Stimulated activated CD4-positive, alpha-beta T cell treated with anti-CD3 and anti-CD28 coated beads, Interleukin-2, amount 100 ng/mL, for 24 hours (primary cell): ENCODE measurements around the gene TTF2.
"Not testable (repeated sequence)": the region's sequence is repeated elsewhere in the genome, so short reads cannot be mapped to it uniquely, and the experiment has no call there.

ENCODE experiments used
- DNase-seq, 2 donors: peaks; one replicate each; pipeline ENCODE4 v3.0.0-alpha.2; 2020

TTF2 gene

DNA sequence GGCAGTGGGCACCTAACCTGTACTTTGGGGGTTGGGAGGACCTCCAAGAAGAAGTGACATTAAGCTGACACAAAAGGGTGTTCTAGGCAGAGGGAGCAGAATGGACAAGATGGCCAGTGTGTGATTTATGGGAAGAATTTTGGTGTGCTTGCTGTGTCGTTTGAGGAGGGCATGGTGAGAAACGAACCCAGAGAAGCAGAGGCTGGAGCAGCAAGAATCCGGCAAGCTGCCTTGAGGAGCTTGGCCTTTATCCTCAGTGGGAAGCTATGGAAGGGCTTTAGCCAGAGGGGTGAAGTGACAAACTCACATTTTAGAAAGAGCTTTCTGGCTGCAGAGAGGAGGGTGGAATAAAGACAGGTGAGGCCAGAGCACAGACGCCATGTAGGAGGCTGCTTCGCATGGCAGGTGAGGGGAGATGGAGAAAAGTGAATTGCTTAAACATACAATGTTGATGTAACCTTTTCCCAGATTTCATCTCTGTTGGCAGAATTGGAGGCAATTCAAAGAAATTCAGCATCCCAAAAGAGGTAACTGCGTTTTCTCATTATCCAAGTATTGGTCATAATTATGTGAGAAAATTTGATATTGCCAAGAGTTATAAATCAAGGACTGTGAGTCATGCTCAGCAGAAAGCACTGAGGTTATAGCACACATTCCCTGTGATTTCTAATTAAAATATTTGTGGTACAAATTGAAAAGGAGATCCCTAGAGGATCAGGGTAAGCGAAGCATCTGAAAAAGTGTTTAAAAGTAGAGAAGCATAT lies 34.9 kb downstream of the TTF2 start:
- DNase-seq = no peak

DNA sequence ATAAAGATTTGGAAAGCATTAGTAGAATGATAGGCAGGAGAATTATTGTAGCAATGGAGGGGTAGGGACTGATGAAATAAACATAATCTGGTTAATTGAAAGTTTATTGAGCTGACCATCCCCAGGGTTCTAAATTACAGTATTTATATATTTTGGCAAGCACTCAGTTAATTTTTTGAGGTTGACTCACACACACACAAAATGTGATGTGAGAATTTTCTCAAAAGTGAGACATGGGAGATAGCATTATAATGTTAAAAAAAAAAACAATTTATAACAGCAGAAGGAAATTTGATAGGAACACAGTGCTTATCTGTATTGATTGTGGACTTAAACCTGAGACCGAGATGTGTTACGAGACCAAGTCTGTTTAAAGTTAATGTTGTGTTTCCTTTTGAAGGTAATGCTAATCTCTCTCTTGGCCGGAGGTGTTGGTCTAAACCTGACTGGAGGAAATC lies 36.9 kb downstream of the TTF2 start:
- DNase-seq = no peak

DNA sequence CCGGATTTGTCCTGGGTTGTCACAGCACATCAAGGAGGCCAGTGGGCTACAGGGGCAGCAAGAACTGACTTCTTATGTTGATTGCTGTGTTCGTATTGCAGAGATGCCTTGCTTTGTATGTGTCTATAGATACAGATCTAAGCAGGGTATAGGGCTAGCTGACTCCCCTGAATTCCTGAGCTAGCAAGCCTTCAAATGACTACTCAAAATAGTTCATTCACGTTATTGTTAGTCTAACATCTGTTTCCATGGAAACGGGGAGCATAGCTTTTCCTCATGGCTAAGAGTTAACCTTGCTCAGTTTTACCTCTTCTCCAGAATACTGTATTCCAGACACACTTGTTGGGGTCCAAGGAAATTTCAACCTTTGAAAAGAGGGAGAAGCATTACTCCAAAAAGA lies 37.3 kb downstream of the TTF2 start:
- no peak for DNase-seq

DNA sequence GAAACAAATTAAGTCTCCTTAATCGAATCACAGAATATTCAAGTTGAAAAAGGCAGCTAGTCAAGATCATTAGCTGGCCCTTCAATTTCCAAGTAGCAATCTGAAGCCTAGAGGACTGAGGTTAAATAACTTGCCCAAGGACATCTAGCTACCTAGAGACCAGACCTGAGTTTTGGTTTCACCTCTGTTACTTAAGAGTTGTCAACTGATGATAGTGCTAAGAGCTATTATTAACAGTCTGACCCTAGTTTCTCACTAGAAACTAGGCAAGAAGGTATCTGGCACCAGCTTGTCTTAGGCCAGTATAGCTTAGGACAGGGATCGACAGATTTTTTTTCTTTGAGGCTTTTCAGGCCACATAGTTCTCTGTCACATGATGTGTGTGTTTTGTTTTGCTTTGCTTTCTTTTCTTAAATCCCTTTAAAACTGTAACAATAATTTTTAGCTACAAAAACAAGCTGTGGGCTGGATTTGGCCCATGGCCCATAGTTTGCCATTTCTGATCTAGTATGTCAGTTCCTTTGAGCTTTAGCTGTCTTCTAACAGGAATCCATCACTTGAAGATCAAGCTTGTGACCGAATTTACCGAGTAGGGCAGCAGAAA lies 38.3 kb downstream of the TTF2 start:
- no peak for DNase-seq

DNA sequence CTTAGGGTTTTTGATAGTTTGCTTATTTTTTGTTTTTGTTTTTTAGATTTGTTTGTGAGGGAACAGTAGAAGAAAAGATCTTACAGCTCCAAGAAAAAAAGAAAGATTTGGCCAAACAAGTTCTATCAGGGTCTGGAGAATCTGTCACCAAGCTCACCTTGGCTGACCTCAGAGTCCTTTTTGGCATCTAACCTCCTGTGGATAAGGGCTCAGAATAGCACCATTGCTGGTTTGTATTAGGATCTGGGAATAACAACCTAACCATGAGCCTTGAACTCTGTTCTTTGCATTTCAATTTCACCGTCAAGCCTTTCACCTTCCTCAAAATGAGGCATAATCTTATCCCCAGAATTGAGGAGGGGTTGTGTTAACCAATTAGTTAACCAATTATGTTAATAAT lies 41.2 kb downstream of the TTF2 start:
- DNase-seq = no peak

DNA sequence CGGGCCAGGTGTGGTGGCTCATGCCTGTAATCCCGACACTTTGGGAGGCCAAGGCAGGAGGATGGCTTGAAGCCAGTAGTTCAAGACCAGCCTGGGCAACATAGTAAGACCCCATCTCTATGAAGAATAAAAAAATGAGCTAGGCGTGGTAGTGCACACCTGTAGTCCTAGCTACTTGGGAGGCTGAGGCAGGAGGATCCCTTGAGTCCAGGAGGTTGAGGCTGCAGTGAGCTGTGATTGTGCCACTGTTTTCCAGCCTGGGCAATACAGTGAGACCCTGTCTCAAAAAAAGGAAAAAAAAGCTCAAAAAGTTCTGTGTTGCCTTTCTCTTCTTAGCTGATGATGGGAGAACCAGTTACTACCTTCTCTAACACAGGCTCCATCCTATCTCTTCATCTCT lies 41.7 kb downstream of the TTF2 start:
- not testable (repeated sequence) for DNase-seq

DNA sequence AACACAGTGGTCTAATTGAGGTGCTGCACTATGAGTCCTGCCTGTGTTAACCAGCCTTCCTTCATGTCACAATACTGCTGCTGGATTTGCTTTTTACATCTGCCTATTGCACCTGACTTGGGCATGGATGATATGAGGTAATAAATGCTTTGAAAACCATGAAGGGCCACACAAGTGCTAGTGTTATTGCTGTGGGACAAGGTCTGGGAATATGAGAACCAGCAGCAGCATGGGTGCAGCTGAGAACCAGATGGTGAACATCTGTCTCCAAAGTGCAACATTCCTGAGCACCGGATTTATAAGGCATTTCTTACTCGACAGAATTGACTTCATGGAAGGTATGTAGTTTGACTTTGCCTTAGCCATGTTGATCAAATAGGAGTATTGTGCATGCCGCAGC lies 44.9 kb downstream of the TTF2 start:
- no peak for DNase-seq

DNA sequence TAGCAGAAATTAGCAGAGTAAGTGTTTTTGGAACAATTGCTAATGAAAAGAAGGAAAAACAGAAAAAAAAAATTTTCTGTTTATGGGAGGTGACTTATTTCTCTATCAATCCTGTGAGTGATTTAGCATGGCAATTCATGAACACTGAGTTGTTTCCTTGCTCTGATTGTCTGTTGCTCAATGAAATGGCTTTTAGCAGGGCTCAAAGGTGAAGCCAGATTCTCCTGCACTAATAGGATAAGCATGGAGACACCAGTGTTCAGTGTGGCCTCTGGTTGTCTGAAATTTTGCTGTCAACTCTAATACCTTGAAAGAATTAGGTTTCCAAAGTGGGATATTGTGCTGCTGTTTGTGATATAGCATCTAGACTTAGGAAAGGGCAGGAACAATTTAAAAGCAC lies 45.6 kb downstream of the TTF2 start:
- no peak for DNase-seq

DNA sequence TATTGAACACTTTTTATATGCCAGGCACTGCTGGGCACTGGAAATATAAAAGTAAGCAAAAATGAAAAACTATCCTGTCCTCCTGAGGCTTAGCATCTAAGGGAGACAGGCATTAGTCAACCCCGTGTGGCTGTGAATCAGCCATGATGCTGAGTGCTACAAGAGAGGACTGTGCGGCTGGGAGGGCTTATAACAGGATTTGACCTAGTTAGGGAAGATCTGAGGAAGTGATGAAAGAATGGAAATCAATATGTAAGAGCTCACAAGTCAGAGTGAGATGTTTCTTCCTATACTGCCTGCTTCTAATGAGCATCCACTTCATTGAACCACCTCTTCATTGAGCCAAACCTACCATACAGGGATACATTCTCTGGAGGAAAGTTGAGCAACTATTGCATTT lies 46.4 kb downstream of the TTF2 start:
- DNase-seq = no peak

DNA sequence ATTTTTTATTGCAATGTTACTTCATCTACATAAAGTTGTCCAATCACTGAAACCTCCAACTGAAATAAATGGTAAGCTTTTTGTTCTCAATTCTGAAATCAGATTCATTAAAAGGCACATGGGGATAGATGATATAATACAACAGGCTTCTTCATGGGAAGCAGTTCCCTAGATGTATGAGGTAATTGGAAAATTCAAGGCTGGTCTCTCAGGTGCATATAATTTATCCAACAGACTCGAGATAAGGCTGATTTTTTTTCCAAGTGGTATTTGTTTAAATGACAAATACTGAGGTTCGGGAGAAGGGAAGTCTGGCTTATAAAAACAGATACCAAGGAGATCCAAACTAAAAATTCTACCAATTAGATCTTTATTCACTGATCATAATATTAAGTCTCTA lies 47.2 kb downstream of the TTF2 start:
- no peak for DNase-seq

DNA sequence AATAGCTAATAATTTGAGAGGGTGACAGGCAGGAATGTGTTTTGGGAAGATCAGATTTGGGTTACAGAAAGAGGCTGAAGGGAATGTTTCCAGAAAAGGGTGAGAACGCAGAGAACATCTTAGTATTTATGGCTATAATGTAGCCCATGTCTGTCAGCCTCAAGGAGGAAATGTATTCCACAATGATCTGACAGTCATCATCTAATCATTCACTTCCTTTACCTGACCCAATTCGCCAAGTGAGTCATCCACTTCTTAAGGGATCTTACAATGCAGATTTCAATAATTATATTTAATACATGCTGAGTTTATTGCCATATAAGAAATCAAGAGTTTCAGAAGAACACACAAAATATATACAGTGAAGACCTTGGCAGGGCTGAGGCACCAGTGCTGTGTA lies 50.6 kb downstream of the TTF2 start:
- no peak for DNase-seq

DNA sequence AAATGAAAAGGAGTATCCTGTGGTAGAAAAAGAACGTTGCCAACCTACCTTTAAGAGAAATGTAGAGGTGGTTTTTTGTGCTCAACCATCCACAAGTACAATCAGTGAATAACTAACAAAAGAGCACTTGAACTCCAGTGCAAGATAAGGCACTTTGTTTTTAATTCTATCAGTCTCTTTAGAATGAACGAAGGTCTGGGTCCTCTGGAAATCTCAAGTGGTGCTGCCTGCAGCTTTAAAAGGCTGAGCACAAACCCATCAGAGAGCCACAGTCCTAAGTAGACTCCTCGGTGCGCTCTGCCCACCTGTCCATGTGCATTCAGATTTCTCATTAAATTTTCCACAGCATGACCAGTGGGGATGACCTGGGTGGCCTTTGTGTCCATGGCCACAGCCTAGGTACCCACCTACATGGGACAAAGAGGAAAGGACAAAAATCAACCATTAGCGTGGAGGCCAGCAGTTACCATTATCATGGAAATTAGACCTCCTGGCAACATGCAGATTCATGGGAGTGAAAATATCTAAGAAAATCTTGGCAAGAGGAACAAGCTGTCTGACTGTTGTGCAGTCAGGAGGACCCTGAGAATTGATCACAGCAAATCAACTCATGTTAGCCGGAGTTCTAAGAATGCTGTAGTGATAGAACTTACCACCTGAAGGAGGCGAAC lies 52.1 kb downstream of the TTF2 start:
- no peak for DNase-seq

DNA sequence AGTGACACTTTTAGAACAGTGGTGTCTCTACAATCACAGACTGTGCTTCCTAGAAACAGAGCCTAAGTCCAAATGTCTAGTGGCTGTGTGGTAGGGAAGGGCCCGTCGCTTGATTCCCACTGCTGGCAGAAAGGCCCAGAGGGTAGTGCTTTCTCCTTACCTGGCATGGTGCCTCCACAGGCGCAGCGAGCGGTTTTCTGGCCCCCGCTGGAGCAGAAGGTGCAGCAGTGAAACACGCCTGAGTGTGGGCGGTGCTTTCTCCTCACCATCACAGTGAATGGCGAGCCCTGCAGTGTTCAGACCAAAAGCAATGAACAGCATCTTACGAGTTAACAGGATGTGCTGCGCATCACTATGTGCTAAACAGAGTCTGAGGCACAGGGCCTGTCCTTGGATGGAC lies 53.1 kb downstream of the TTF2 start:
- DNase-seq = no peak

DNA sequence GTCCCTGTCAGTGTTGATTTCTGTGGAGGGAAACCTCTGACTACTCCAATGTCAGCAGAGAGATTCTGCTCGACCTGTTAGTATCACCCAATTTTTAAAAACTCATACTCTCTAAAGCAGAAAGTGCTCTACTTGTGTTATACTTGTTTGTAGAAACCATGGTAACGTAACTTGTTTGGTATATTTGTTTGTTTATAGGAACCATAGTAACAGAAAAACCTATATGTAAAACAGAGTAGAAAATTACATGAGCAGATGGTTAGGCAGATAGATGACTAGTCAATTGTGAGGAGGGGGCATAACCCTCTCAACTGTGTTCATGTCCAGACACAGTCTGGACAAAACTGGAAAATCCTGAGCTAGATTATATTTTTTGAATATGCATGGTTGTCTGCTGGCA lies 54.8 kb downstream of the TTF2 start:
- DNase-seq = no peak

DNA sequence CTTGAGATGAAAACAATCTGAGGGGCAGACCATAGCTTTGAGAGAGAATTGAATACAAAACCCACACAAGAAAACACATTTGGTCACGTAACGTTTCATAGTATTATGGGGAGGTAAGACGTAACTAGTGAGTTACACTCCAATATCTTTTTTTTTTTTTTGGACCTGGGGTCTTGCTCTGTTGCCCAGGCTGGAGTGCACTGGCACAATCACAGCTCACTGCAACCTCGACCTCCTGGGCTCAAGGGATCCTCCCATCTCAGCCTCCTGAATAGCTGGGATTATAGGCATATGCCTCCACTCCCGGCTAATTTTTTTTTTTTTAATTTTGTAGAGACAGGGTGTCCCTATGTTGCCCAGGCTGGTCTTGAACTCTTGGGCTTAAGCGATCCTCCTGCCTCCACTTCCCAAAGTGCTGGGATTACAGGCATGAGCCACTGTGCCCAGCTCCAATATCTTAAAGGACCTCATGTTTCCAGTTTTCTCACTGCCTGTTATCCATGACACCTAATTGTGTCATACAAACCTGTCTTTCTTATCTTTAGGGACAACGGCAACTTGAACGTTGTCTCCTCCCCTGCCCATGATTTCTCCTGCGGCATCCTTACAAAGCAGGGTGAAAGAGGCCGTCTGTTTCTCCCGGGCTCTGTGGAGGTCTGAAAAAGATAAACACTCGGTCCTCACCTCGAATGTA lies 56.1 kb downstream of the TTF2 start:
- DNase-seq = no peak

DNA sequence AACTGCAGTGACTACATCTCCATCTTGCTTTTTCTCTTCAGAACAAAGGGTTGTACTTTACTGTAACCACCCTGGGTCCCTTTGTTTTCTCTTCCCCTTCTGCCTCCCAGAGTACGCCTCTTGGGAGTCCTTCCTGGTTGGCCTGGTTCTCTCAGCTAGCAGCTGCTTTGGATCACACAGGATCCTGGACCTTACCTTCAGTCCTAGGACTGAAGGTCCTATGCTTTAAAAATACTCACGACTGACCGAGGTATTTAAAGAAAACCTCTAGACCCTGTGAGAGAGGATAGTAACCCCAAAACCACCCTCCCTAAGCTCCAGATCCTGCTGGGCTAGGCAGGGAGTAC lies 56.6 kb downstream of the TTF2 start:
- DNase-seq = no peak

DNA sequence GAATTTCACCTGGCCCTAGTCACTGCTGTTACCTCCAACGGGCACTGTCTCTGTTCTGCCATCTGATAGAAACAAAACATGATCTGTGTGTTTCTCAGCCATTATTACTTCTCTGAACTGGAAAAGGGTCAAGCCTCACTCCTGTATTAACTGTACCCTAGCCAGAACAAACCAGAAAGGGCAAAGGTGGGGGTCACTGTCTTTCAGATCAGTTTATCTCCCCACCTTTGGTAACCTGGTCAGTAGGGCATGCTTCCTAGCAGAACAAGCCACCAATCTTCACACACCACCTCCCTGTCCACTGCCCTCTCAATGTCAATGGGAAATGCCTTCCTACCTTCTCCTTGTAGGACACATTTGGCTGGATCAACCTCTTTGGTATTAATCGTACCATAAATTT lies 57.6 kb downstream of the TTF2 start:
- no peak for DNase-seq

DNA sequence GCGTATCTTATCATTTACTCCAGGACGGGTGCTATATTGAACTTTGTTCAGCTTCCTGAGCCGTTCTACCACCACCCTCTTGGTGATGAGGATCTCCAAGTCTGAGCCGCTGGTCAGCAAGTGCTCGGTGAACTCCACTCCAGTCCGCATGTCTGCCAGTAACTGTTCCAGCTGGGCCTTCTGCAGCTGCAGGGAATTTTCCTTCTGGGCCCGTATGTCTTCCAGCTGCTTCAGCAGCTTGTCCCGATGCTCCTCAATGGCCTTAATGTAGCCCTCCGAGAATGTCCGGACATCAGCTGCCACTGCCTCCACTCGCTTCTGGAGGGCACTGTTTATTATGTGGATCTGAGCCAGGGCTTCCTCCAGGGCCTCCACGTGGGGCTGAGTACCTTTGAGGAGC lies 58.0 kb downstream of the TTF2 start:
- DNase-seq = no peak

DNA sequence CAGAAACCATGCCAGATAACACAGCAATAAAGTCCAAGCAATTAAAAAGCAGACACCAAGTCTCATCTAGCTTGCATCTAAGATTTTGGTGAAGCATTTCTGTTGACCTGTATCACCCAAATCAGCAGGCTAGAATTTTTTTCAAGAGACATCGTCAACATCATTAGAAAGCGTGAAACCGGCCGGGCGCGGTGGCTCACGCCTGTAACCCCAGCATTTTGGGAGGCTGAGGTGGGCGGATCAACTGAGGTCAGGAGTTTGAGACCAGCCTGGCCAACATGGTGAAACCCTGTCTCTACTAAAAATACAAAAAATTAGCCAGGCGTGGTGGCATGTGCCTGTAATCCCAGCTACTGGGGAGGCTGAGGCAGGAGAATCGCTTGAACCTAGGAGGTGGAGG lies 59.0 kb downstream of the TTF2 start:
- DNase-seq = not testable (repeated sequence)

DNA sequence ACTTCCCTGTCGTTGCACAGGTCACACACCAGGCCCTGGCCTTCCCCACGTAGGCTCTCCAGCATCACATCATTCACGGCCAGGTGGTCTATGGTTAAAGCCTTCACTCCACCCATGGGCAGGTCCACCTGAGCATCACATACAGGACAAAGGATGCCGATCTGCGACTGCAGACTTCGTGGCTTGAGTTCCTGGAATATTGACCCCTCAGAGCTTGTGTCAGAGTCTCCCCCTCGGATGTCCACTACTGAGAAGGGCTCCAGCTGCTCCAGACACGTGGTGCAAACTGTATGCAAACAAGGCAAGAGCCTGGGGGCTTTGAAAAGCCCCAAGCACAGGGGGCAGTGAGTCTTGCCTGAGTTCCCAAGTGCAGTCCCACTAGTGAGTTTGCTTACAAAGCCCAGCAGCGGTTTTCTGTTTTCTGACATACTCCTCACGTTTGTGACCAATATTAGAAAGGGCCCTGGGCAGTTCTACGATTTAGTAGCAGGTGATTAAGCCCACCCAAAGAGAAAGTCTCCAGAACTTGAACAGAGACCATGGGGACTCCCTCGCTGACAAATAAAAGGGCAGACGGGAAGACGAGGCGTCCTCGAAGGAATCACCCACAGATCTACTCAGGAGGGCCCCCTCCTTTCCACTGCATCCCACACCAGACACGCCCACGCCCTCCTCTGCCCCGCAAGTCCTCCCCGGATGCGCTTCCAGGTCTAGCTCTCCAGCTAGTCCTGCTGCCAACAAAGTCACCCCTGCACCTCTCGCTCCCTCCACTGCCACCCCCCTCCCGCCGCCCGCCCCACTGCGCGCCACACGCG lies 60.9 kb downstream of the TTF2 start:
- DNase-seq = no peak

DNA sequence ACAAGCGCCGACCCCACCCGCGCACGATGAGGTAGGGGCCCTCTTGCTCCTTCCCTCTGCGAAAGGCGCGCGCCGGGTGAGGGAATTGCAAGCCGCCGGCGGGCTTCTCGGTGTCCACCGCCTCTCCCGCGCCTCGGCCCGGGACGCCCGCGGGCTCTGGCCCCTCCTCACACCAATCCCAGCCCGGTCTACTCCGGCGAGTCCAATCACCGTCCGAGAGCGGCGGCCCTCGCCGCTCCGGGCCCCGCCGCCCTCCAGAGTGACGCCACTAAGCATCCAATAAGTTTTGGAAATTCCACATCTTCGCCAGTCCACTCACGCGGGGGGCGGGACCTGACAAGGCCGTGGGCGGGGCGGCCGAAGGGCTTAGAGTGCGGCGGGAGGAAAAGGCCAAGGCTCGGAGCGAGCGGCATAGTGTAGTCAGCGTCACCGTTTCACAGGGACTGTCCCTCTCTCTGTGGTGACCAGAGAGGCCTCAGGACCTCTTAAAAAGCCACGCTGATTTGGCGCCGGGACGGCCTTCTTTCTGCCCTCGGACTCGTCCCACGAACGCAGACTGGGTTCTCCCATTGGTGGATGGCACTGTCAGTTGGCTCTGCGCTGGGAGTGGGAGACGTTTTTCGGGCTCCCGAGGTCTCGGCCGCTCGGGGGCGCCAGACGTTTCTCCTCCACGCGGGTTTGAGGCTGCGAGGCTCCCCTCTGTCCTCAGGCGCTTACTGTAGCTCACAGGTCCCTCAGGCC lies 61.6 kb downstream of the TTF2 start, which contains the start of gene TRIM45:
TSS of gene TRIM45 (minus strand) at position 161 of the 741 bp plus-strand sequence. CDS start 548 bp downstream, outside the sequence.
- DNase-seq = peak; percentile 80 to 87
